Suprapubic skin (tissue), 4 donors: ENCODE results near the gene MRPS10.

Experiments
- EP300 ChIP-seq: sonication (generic); formaldehyde crosslinking; IDR thresholded peaks from one replicate; pipeline ENCODE4 v1.6.1; 2017; ENCODE audit warnings: antibody characterized with exemption
- POLR2A ChIP-seq, 2 donors: fragments of 450-650 bp; IDR thresholded peaks; one replicate each; pipeline ENCODE4 v1.6.1; 2017; ENCODE audit warnings: antibody characterized with exemption in 2 of 2, mild to moderate bottlenecking in 2 of 2, moderate library complexity in 2 of 2
- POLR2AphosphoS5 ChIP-seq, 3 donors: sonication (generic); formaldehyde crosslinking; IDR thresholded peaks; one replicate each; pipeline ENCODE4 v1.6.1; 2017; ENCODE audit warnings: antibody characterized with exemption in 3 of 3
- TF ChIP-seq, protein P1 (sequence below), 2 donors: fragments of 200-600 bp in 1 of 2; fragments of 450-650 bp in 1 of 2; sonication (generic) in 1 of 2; IDR thresholded peaks; one replicate each; pipeline ENCODE4 v1.5.1; 2016 to 2019; ENCODE audit warnings: antibody characterized with exemption in 2 of 2, mild to moderate bottlenecking in 1 of 2, moderate library complexity in 1 of 2

DNA sequence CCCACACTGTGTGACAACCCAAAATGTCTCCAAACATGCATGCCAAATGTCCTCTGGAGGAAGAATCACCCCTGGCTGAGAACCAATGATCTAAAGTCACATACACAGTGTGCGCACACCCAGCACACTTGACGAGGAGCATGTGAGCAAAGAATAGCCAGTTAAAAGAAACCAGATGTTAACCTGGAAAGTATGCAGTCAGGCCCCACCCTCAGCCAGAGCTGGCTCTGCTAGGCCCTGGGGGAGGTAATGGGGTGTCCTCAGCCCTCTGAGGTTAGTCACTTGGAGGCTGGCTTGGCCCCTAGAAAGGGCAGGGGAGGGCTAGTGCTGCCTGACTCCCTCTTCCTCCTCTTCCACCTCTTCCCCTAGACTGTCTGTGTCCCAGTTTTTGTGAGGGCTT lies 59.6 kb downstream of the MRPS10 start:
- TF ChIP-seq, protein P1, sequence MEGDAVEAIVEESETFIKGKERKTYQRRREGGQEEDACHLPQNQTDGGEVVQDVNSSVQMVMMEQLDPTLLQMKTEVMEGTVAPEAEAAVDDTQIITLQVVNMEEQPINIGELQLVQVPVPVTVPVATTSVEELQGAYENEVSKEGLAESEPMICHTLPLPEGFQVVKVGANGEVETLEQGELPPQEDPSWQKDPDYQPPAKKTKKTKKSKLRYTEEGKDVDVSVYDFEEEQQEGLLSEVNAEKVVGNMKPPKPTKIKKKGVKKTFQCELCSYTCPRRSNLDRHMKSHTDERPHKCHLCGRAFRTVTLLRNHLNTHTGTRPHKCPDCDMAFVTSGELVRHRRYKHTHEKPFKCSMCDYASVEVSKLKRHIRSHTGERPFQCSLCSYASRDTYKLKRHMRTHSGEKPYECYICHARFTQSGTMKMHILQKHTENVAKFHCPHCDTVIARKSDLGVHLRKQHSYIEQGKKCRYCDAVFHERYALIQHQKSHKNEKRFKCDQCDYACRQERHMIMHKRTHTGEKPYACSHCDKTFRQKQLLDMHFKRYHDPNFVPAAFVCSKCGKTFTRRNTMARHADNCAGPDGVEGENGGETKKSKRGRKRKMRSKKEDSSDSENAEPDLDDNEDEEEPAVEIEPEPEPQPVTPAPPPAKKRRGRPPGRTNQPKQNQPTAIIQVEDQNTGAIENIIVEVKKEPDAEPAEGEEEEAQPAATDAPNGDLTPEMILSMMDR (IDR thresholded peaks at IDR 0.05): no peak
- no peak for TF ChIP-seq POLR2A (IDR thresholded peaks at IDR 0.05)
- TF ChIP-seq EP300: no peak
- TF ChIP-seq POLR2AphosphoS5 (IDR thresholded peaks at IDR 0.05): no peak
